Limb (tissue), 2 donors: ENCODE data around the gene OR1E1.
"Not testable (repeated sequence)": the region's sequence is repeated elsewhere in the genome, so short reads cannot be mapped to it uniquely, and the experiment has no call there.

Source experiments
- DNase-seq, 2 donors: peaks; one replicate each; pipeline ENCODE4 v3.0.0-alpha.2; 2016; ENCODE audit errors: extremely low spot score in 2 of 2

The OR1E1 gene

GRCh38 chr17:3398310-3398709 is at the start of gene OR1E1:
Gene OR1E1 (minus strand): TSS chr17:3398410. CDS start chr17:3398410, 0 bp downstream.
- DNase-seq, result no peak

GRCh38 chr17:3447625-3448024 is 49.4 kb upstream of the OR1E1 start:
- DNase-seq, result no peak

GRCh38 chr17:3440451-3440850 is 42.2 kb upstream of the OR1E1 start:
- DNase-seq, result no peak

- DNase-seq, result no peak
Observed at GRCh38 chr17:3438368-3438767, 40.2 kb upstream of the OR1E1 start.

GRCh38 chr17:3433741-3434140 is 35.5 kb upstream of the OR1E1 start, which contains the start of gene OR1E2:
Gene OR1E2 (minus strand): TSS chr17:3433841. CDS start chr17:3433841, 0 bp downstream.
- no peak for DNase-seq

- DNase-seq, result not testable (repeated sequence)
Observed at GRCh38 chr17:3433215-3433614, 35.0 kb upstream of the OR1E1 start.

GRCh38 chr17:3418222-3418621 is 20.0 kb upstream of the OR1E1 start:
- no peak for DNase-seq

- DNase-seq, result no peak
Observed at GRCh38 chr17:3415610-3416009, 17.4 kb upstream of the OR1E1 start.

- DNase-seq, result not testable (repeated sequence)
Observed at GRCh38 chr17:3412216-3412615, 14.0 kb upstream of the OR1E1 start.

GRCh38 chr17:3411070-3411469 is 12.9 kb upstream of the OR1E1 start, which contains the start of gene OR3A3:
Gene OR3A3 (plus strand): TSS chr17:3411370.
- DNase-seq, result no peak

GRCh38 chr17:3403856-3404255 is 5.6 kb upstream of the OR1E1 start:
- not testable (repeated sequence) for DNase-seq

GRCh38 chr17:3401786-3402185 is 3.6 kb upstream of the OR1E1 start:
- DNase-seq, result no peak

GRCh38 chr17:3400055-3400454 is 1.8 kb upstream of the OR1E1 start:
- no peak for DNase-seq

GRCh38 chr17:3397801-3398200 is 409 bp downstream of the OR1E1 start:
- DNase-seq, result not testable (repeated sequence)

GRCh38 chr17:3389791-3390190 is 8.4 kb downstream of the OR1E1 start:
- no peak for DNase-seq

GRCh38 chr17:3385869-3386816 is 12.1 kb downstream of the OR1E1 start, which contains the start of gene OR3A2:
Gene OR3A2 (minus strand): TSS chr17:3386308.
- no peak for DNase-seq

GRCh38 chr17:3381957-3382356 is 16.3 kb downstream of the OR1E1 start:
- DNase-seq, result no peak

- DNase-seq, result no peak
Observed at GRCh38 chr17:3378321-3378720, 19.9 kb downstream of the OR1E1 start.

GRCh38 chr17:3371167-3371566 is 27.0 kb downstream of the OR1E1 start:
- DNase-seq, result not testable (repeated sequence)
